Fibroblast of lung (primary cell): ENCODE measurements around the gene IRF9. TPM values are rescaled to one million over a fixed set of nuclear protein-coding genes. Genes with fewer than 3 reads are reported as not detected.

Source experiments
- DNase-seq, 2 donors: peaks; one replicate each; pipeline versions ENCODE4 v3.0.0 to v3.0.0-alpha.2; 2010; ENCODE audit warnings: low read depth in 2 of 2
- H2AFZ ChIP-seq: 2 replicates; pipeline ENCODE4 v1.5.1; 2012; ENCODE audit warnings: low read length, control low read depth, inconsistent platforms
- H3K27ac ChIP-seq: 2 replicates; pipeline ENCODE4 v1.5.1; 2011; ENCODE audit warnings: low read length, control low read depth; ENCODE audit not compliant: insufficient read depth
- H3K27me3 ChIP-seq: 2 replicates; pipeline ENCODE4 v1.5.1; 2011; ENCODE audit warnings: mild to moderate bottlenecking, low read length; ENCODE audit not compliant: control insufficient read depth, insufficient read depth
- H3K36me3 ChIP-seq: 2 replicates; pipeline ENCODE4 v1.5.1; 2011; ENCODE audit warnings: low read length; ENCODE audit not compliant: control insufficient read depth, insufficient read depth
- H3K4me1 ChIP-seq: 2 replicates; pipeline ENCODE4 v1.5.1; 2011; ENCODE audit warnings: low read length; ENCODE audit not compliant: control insufficient read depth, insufficient read depth; ENCODE audit errors: extremely low read depth
- H3K4me2 ChIP-seq: 2 replicates; pipeline ENCODE4 v1.5.1; 2011; ENCODE audit warnings: low read length, control low read depth; ENCODE audit not compliant: insufficient read depth; ENCODE audit errors: extremely low read depth
- H3K4me3 ChIP-seq, 4 experiments: fragments of 200-600 bp in 1 of 4; sonication (generic) in 1 of 4; replicated peaks in 1 of 4; 2 replicates each; pipeline ENCODE4 v1.5.1; 2011 to 2016; ENCODE audit warnings: low read length in 4 of 4, low read depth in 3 of 4, mild to moderate bottlenecking in 3 of 4, control low read depth in 2 of 4, inconsistent platforms in 1 of 4, mixed read lengths in 1 of 4; ENCODE audit not compliant: insufficient read depth in 1 of 4; ENCODE audit errors: control extremely low read depth in 1 of 4
- H3K79me2 ChIP-seq: 2 replicates; pipeline ENCODE4 v1.5.1; 2012; ENCODE audit warnings: mild to moderate bottlenecking, low read length, inconsistent platforms; ENCODE audit not compliant: control insufficient read depth, insufficient read depth
- H3K9ac ChIP-seq: 2 replicates; pipeline ENCODE4 v1.5.1; 2011; ENCODE audit warnings: mild to moderate bottlenecking, low read length, control low read depth; ENCODE audit not compliant: insufficient read depth
- H3K9me3 ChIP-seq: 2 replicates; pipeline ENCODE4 v1.5.1; 2012; ENCODE audit warnings: low read depth, low read length; ENCODE audit not compliant: control insufficient read depth, insufficient read depth
- H4K20me1 ChIP-seq: 2 replicates; pipeline ENCODE4 v1.5.1; 2011; ENCODE audit warnings: low read length; ENCODE audit not compliant: control insufficient read depth, insufficient read depth; ENCODE audit errors: extremely low read depth
- EZH2 ChIP-seq: IDR thresholded peaks from 2 replicates; pipeline ENCODE4 v1.5.1; 2012; ENCODE audit warnings: low read length, control low read depth, mild to moderate bottlenecking; ENCODE audit errors: missing control alignments
- polyA plus RNA-seq, 2 donors: library from polyadenylated mRNA; depleted of rRNA in 1 of 2; stranded (reverse) in 1 of 2; unstranded in 1 of 2; fragments of >200 nt; gene quantifications; 2 replicates each; pipeline ENCODE4 v1.2.1, GENCODE V29; 2011 to 2012; ENCODE audit warnings: missing spikeins in 1 of 2
- total RNA-seq: library from RNA; depleted of rRNA; stranded (reverse); fragments of >200 nt; gene quantifications from 2 replicates; pipeline ENCODE4 v1.2.1, GENCODE V29; 2014
- TF ChIP-seq, protein P1 (sequence below), 2 donors: IDR thresholded peaks in 1 of 2; conservative IDR thresholded peaks in 1 of 2; 1 replicate in 1 of 2; 2 replicates in 1 of 2; pipeline ENCODE4 v1.5.1; 2011 to 2012; ENCODE audit warnings: low read length in 2 of 2, control low read depth in 1 of 2, inconsistent platforms in 1 of 2, low read depth in 1 of 2, mild to moderate bottlenecking in 1 of 2

IRF9 gene
- total and polyA plus RNA-seq, 2 donors (not counting 1 experiment from before 2014, with no cell fraction given), result 79.9 to 142 TPM

DNA sequence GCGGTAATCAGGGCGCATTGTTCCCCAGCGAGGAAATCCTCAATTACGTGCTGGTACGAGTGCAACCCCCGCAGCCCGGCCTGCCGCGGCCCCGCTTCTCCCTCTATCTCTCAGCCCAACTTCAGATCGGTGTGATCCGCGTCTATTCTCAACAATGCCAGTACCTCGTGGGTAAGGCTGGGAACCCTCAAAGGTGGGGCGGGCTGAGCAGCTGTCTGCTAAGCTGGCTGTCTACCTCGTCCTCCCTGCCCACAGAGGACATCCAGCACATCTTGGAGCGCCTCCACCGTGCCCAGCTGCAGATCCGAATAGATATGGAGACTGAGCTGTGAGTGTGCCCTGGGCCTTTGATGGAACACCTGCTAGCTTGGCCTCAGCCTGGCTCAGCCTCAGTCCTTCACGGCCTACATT, 11.8 kb downstream of the IRF9 start:
- TF ChIP-seq EZH2, result no peak
- TF ChIP-seq, protein P1, sequence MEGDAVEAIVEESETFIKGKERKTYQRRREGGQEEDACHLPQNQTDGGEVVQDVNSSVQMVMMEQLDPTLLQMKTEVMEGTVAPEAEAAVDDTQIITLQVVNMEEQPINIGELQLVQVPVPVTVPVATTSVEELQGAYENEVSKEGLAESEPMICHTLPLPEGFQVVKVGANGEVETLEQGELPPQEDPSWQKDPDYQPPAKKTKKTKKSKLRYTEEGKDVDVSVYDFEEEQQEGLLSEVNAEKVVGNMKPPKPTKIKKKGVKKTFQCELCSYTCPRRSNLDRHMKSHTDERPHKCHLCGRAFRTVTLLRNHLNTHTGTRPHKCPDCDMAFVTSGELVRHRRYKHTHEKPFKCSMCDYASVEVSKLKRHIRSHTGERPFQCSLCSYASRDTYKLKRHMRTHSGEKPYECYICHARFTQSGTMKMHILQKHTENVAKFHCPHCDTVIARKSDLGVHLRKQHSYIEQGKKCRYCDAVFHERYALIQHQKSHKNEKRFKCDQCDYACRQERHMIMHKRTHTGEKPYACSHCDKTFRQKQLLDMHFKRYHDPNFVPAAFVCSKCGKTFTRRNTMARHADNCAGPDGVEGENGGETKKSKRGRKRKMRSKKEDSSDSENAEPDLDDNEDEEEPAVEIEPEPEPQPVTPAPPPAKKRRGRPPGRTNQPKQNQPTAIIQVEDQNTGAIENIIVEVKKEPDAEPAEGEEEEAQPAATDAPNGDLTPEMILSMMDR (conservative IDR thresholded peaks at IDR 0.05 in 1 of 2, IDR thresholded peaks at IDR 0.05 in 1 of 2; ENCODE audit: low read depth in 1 of 2, low read length in 2 of 2), result no peak
- H3K36me3 ChIP-seq, result peaks cover 11% of the 10 kb centered on the region

GRCh38 chr14:24176599-24176998, 15.5 kb downstream of the IRF9 start:
- peaks cover 28% of the 10 kb centered on the region for H3K36me3 ChIP-seq
- no peaks in the 10 kb centered on the region for H3K79me2 ChIP-seq
- no peaks in the 10 kb centered on the region for H3K9me3 ChIP-seq
- H3K4me3 ChIP-seq, result no peak overlapping the region
- no peak overlapping the region for H3K27ac ChIP-seq
- H3K4me2 ChIP-seq, result no peak overlapping the region
- DNase-seq, result no peak
- H3K9ac ChIP-seq, result no peak overlapping the region
- no peaks in the 10 kb centered on the region for H3K4me1 ChIP-seq
- H2AFZ ChIP-seq, result no peak overlapping the region
- TF ChIP-seq, protein P1 (conservative IDR thresholded peaks at IDR 0.05 in 1 of 2, IDR thresholded peaks at IDR 0.05 in 1 of 2; ENCODE audit: low read depth in 1 of 2, low read length in 2 of 2), result no peak
- TF ChIP-seq EZH2, result no peak
- no peaks in the 10 kb centered on the region for H4K20me1 ChIP-seq
- no peaks in the 10 kb centered on the region for H3K27me3 ChIP-seq

More for the DNA sequence above, 11.8 kb downstream of the IRF9 start:
- H3K27ac ChIP-seq, result no peak overlapping the region
- H4K20me1 ChIP-seq, result no peaks in the 10 kb centered on the region
- H3K27me3 ChIP-seq, result no peaks in the 10 kb centered on the region
- no peaks in the 10 kb centered on the region for H3K79me2 ChIP-seq
- DNase-seq, result no peak
- H3K4me3 ChIP-seq, result no peak overlapping the region
- H3K9me3 ChIP-seq, result no peaks in the 10 kb centered on the region
- no peak overlapping the region for H3K9ac ChIP-seq
- no peaks in the 10 kb centered on the region for H3K4me1 ChIP-seq
- no peak overlapping the region for H3K4me2 ChIP-seq
- H2AFZ ChIP-seq, result no peak overlapping the region

GRCh38 chr14:24177041-24177825, 16.2 kb downstream of the IRF9 start:
- no peaks in the 10 kb centered on the region for H3K9me3 ChIP-seq
- TF ChIP-seq EZH2, result no peak
- TF ChIP-seq, protein P1 (conservative IDR thresholded peaks at IDR 0.05 in 1 of 2, IDR thresholded peaks at IDR 0.05 in 1 of 2; ENCODE audit: low read depth in 1 of 2, low read length in 2 of 2), result no peak
- H3K36me3 ChIP-seq, result peaks cover 33% of the 10 kb centered on the region

More at GRCh38 chr14:24177041-24177825, 16.2 kb downstream of the IRF9 start:
- Histone ChIP-seq H3K4me2 (no peak overlapping the region), H3K4me1 (no peaks in the 10 kb centered on the region), H3K27ac (no peak overlapping the region), H3K4me3 (no peak overlapping the region), H4K20me1 (no peaks in the 10 kb centered on the region), H3K79me2 (no peaks in the 10 kb centered on the region), H2AFZ (no peak overlapping the region), H3K27me3 (no peaks in the 10 kb centered on the region), H3K9ac (no peak overlapping the region)
- DNase-seq, result no peak
